GM12878 (cell line): ENCODE data around the gene REM1. TPM values are rescaled to one million over a fixed set of nuclear protein-coding genes. Genes with fewer than 3 reads are reported as not detected.

Experiments
- ATAC-seq: fragments of 200-7000 bp; cut with Tn5 transposase; 3 replicates; pipeline ENCODE4 v1.9.1; 2020; ENCODE audit warnings: mild to moderate bottlenecking, moderate library complexity
- BruUV-seq: library from RNA; stranded (reverse); fragments of 400-500 nt; replicated peaks from 2 replicates; lab custom pipeline; 2021; lab: Mats Ljungman, UMichigan
- CTCF ChIA-PET: fragments of 300-600 bp; sonication (Branson Sonifier 250); formaldehyde crosslinking; extraction: SDS; loops from one replicate; lab custom pipeline; 2021; ENCODE audit warnings: inconsistent platforms; lab: Yijun Ruan, JAX
- POLR2A ChIA-PET: fragments of 350-600 bp; formaldehyde crosslinking; extraction: SDS; loops from one replicate; lab custom pipeline; 2021; ENCODE audit warnings: inconsistent platforms; lab: Charles Lee
- RAD21 ChIA-PET: fragments of 300-600 bp; sonication (Branson Sonifier 250); formaldehyde crosslinking; loops from one replicate; lab custom pipeline; 2023; ENCODE audit warnings: antibody characterized with exemption; ENCODE audit not compliant: unreplicated experiment; lab: Charles Lee
- SMC1A ChIA-PET: fragments of 300-600 bp; sonication (Branson Sonifier 250); formaldehyde crosslinking; loops from one replicate; lab custom pipeline; 2023; ENCODE audit not compliant: unreplicated experiment, uncharacterized antibody; lab: Charles Lee
- DNase-seq: peaks from one replicate; pipeline ENCODE4 v3.0.0-alpha.2; 2011; ENCODE audit warnings: low read depth, low spot score
- FAIRE-seq: peaks from 3 replicates; lab custom pipeline; 2011; peaks lifted over from hg19 to GRCh38; lab: Jason Lieb, UNC
- H2AFZ ChIP-seq: 2 replicates; pipeline ENCODE4 v1.6.0; 2011; ENCODE audit warnings: low read depth, low read length, control low read depth; ENCODE audit not compliant: control insufficient read depth
- H3K27ac ChIP-seq: 2 replicates; pipeline ENCODE4 v1.5.1; 2011; ENCODE audit warnings: control low read depth; ENCODE audit not compliant: control insufficient read depth, insufficient read depth
- H3K27me3 ChIP-seq, 2 experiments: replicated peaks in 1 of 2; 2 replicates each; pipeline versions ENCODE4 v1.6.0 to v1.6.1; 2011; ENCODE audit warnings: low read length in 1 of 2; ENCODE audit not compliant: control insufficient read depth in 2 of 2, insufficient read depth in 2 of 2
- H3K36me3 ChIP-seq, 2 experiments: 2 replicates each; pipeline ENCODE4 v1.5.1; 2011; ENCODE audit warnings: low read length in 1 of 2; ENCODE audit not compliant: control insufficient read depth in 2 of 2, insufficient read depth in 2 of 2
- H3K4me1 ChIP-seq: 2 replicates; pipeline ENCODE4 v1.6.1; 2011; ENCODE audit warnings: mild to moderate bottlenecking, low read length, moderate library complexity, mixed read lengths; ENCODE audit not compliant: control insufficient read depth, insufficient read depth
- H3K4me2 ChIP-seq: 2 replicates; pipeline ENCODE4 v1.6.0; 2011; ENCODE audit warnings: control low read depth; ENCODE audit not compliant: control insufficient read depth, insufficient read depth
- H3K4me3 ChIP-seq: fragments of 200-600 bp; sonication (generic); 2 replicates; pipeline ENCODE4 v1.5.1; 2016
- H3K79me2 ChIP-seq: 2 replicates; pipeline ENCODE4 v1.6.0; 2011; ENCODE audit warnings: low read length; ENCODE audit not compliant: control insufficient read depth, insufficient read depth
- H3K9ac ChIP-seq: 2 replicates; pipeline ENCODE4 v1.8.0; 2011; ENCODE audit warnings: low read length, control low read depth, mixed read lengths; ENCODE audit not compliant: control insufficient read depth, insufficient read depth
- H3K9me3 ChIP-seq: replicated peaks from 3 replicates; pipeline ENCODE4 v1.5.1; 2011; ENCODE audit warnings: mild to moderate bottlenecking, low read length; ENCODE audit not compliant: control insufficient read depth, insufficient read depth
- H4K20me1 ChIP-seq: 2 replicates; pipeline ENCODE4 v1.6.0; 2011; ENCODE audit not compliant: control insufficient read depth, insufficient read depth
- ATF7 ChIP-seq: fragments of 450-650 bp; IDR thresholded peaks from 2 replicates; pipeline ENCODE4 v1.6.1; 2016; ENCODE audit warnings: low read depth, mild to moderate bottlenecking
- BACH1 ChIP-seq: fragments of 450-650 bp; IDR thresholded peaks from 2 replicates; pipeline ENCODE4 v1.6.1; 2017; ENCODE audit warnings: mild to moderate bottlenecking, borderline replicate concordance
- CBFB ChIP-seq: IDR thresholded peaks from 2 replicates; pipeline ENCODE4 v1.6.1; 2016; ENCODE audit warnings: antibody characterized with exemption, low read depth
- EGR1 ChIP-seq, 2 experiments: IDR thresholded peaks; 1 replicate in 1 of 2; 2 replicates in 1 of 2; pipeline ENCODE4 v1.6.1; 2011 to 2012; ENCODE audit warnings: low read depth in 2 of 2, low read length in 2 of 2, borderline replicate concordance in 1 of 2, mild to moderate bottlenecking in 1 of 2, moderate library complexity in 1 of 2
- ESRRA ChIP-seq: IDR thresholded peaks from 2 replicates; pipeline ENCODE4 v1.6.1; 2012; ENCODE audit warnings: mild to moderate bottlenecking, low read length, improper control_type of control experiment
- KDM1A ChIP-seq: fragments of 200-600 bp; sonication (generic); IDR thresholded peaks from 2 replicates; pipeline ENCODE4 v1.6.1; 2016; ENCODE audit warnings: borderline replicate concordance
- POLR2AphosphoS2 ChIP-seq: IDR thresholded peaks from 2 replicates; pipeline ENCODE4 v1.6.1; 2011; ENCODE audit warnings: low read depth, mild to moderate bottlenecking, low read length, improper control_type of control experiment, moderate library complexity
- RAD21 ChIP-seq: IDR thresholded peaks from 2 replicates; pipeline ENCODE4 v1.6.1; 2011; ENCODE audit warnings: mild to moderate bottlenecking, low read depth, low read length, moderate library complexity; ENCODE audit not compliant: insufficient read depth
- RELA ChIP-seq: fragments of 450-650 bp; IDR thresholded peaks from 2 replicates; pipeline ENCODE4 v1.8.0; 2014; ENCODE audit warnings: borderline replicate concordance; ENCODE audit not compliant: partially characterized antibody
- SIN3A ChIP-seq: IDR thresholded peaks from 2 replicates; pipeline ENCODE4 v1.6.1; 2012; ENCODE audit warnings: low read depth, low read length, improper control_type of control experiment
- SIX5 ChIP-seq: IDR thresholded peaks from 2 replicates; pipeline ENCODE4 v1.6.1; 2011; ENCODE audit warnings: mild to moderate bottlenecking, low read depth, low read length, moderate library complexity; ENCODE audit not compliant: severe bottlenecking
- SMC3 ChIP-seq: IDR thresholded peaks from 2 replicates; pipeline ENCODE4 v1.6.1; 2011; ENCODE audit warnings: low read length, improper control_type of control experiment, borderline replicate concordance
- STAT3 ChIP-seq: IDR thresholded peaks from 2 replicates; pipeline ENCODE4 v1.6.1; 2011; ENCODE audit warnings: low read depth, low read length, improper control_type of control experiment
- SUPT20H ChIP-seq: IDR thresholded peaks from 2 replicates; pipeline ENCODE4 v1.6.1; 2011; ENCODE audit warnings: low read depth, mild to moderate bottlenecking, low read length, moderate library complexity, borderline replicate concordance; ENCODE audit not compliant: control insufficient read depth
- TCF3 ChIP-seq: IDR thresholded peaks from 2 replicates; pipeline ENCODE4 v1.6.1; 2012; ENCODE audit warnings: low read depth, mild to moderate bottlenecking, low read length, borderline replicate concordance; ENCODE audit not compliant: insufficient read depth
- WRNIP1 ChIP-seq: IDR thresholded peaks from 2 replicates; pipeline ENCODE4 v1.6.1; 2011; ENCODE audit warnings: low read depth, low read length, improper control_type of control experiment, borderline replicate concordance
- WGBS: methylation state at CpG from one replicate; pipeline ENCODE4 v1.1.6; 2016; ENCODE audit warnings: low lambda C conversion rate; ENCODE audit not compliant: insufficient replicate concordance, insufficient coverage; ENCODE audit errors: missing lambda C conversion rate; 5-methylcytosine and 5-hydroxymethylcytosine counted together
- in situ Hi-C: fragments of 300-500 bp; cut with MboI; formaldehyde crosslinking; loops from 9 replicates; pipeline ENCODE4 v1.14.3; 2018; ENCODE audit warnings: mixed read lengths
- intact Hi-C: fragments of 100-400 bp; cut with micrococcal nuclease; formaldehyde crosslinking; loops from one replicate; pipeline ENCODE4 v1.14.2; 2022; ENCODE audit not compliant: unreplicated experiment
- polyA plus RNA-seq, 11 experiments: library from polyadenylated mRNA; depleted of rRNA in 4 of 11; unstranded in 6 of 11; stranded (reverse) in 5 of 11; fragments of >200 nt; fragmentation: Nextera tagmentation in 4 of 11; fragmentation: Illumina TruSeq in 1 of 11; extraction: Ambion mirVana in 4 of 11; extraction: Trizol in 1 of 11; gene quantifications; 1 replicate in 1 of 11; 2 replicates in 10 of 11; pipeline versions ENCODE4 v1.2.1 to v1.2.3, GENCODE V29; 2011 to 2016; ENCODE audit warnings: inconsistent platforms in 2 of 11, missing spikeins in 2 of 11, low read depth in 1 of 11
- total RNA-seq, 4 experiments: library from RNA; depleted of rRNA in 3 of 4; stranded (reverse); fragments of >200 nt in 3 of 4; fragmentation: Illumina TruSeq in 1 of 4; extraction: Trizol in 1 of 4; gene quantifications; 2 replicates each; pipeline versions ENCODE4 v1.2.1 to v1.2.3, GENCODE V29; 2013 to 2021
- TF ChIP-seq, protein P1 (sequence below): fragments of 450-650 bp; IDR thresholded peaks from 2 replicates; pipeline ENCODE4 v1.6.1; 2018; ENCODE audit warnings: mild to moderate bottlenecking, low read depth, moderate library complexity; ENCODE audit not compliant: partially characterized antibody
- TF ChIP-seq, protein P2 (sequence below): fragments of 450-650 bp; IDR thresholded peaks from 2 replicates; pipeline ENCODE4 v1.6.1; 2017; ENCODE audit warnings: mild to moderate bottlenecking

The REM1 gene
- total and polyA plus RNA-seq, 10 of the 15 experiments (the other 5 are each of a cell fraction or from before 2014, with no cell fraction given), result not detected

DNA sequence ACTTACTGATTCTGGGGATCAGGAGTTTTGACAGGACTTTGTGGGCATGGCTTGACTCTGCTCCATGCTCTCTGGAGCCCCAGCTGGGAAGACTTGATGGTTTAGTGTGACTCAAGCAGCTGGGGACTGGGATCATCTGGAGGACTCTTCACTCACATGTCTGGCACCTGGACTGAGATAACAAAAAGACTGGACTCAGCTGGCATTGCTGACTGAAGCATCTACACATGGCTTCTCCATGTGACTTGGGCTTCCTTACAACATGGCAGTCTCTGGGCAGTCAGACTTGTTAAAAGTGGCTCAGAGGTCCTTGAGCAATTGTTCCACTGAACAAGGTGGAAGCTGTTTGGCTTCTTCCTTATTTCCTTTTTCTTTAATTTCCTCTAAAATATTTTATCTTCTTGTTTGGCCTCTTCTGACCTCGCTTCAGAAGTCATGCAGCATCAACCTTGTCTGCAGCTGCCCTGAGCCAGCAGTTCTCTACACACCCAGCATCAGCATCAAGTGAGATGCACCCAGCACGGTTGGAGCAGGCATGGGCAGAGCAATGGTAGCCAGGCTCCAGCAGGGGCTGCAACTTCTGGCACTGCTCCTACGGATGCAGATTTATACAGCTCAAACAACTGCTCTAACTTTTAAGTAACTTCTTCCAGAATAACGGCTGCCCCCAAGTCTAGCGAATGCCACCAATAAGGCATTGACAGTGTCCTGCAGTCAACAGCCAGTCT lies 33.6 kb downstream of the REM1 start:
- no peak for FAIRE-seq

More for the DNA sequence above, 33.6 kb downstream of the REM1 start:
- RAD21 ChIA-PET, result no interaction called here
- Histone ChIP-seq H2AFZ (no peak overlapping the region), H4K20me1 (0 out of 2 replicates have a peak, but pooled peaks cover 2% of the 10 kb centered on the region), H3K9ac (no peak overlapping the region), H3K79me2 (no peaks in the 10 kb centered on the region), H3K4me3 (no peak overlapping the region), H3K9me3 (no peaks in the 10 kb centered on the region), H3K27ac (no peak overlapping the region), H3K27me3 (no peaks in the 10 kb centered on the region), H3K36me3 (no peaks in the 10 kb centered on the region), H3K4me2 (no peak overlapping the region), H3K4me1 (no peaks in the 10 kb centered on the region)
- in situ Hi-C loops (no loop called here), intact Hi-C loops (no loop called here)
- 44% methylated on average over 5 of the region's 5 CpGs for WGBS
- SMC1A ChIA-PET, result no interaction called here
- ATAC-seq (no peak), DNase-seq (no peak)
- POLR2A ChIA-PET, result no interaction called here
- TF ChIP-seq RAD21, result no peak
- TF ChIP-seq SUPT20H, result no peak
- no peak for TF ChIP-seq ESRRA
- no peak for TF ChIP-seq SIN3A
- no peak for TF ChIP-seq STAT3
- TF ChIP-seq SIX5, result no peak
- TF ChIP-seq EGR1 (IDR thresholded peaks at IDR 0.05; ENCODE audit: borderline replicate concordance in 1 of 2, low read depth in 2 of 2, low read length in 2 of 2), result no peak
- TF ChIP-seq SMC3, result no peak
- no peak for TF ChIP-seq BACH1
- no peak for TF ChIP-seq TCF3
- TF ChIP-seq POLR2AphosphoS2, result no peak
- no peak for TF ChIP-seq ATF7
- no peak for TF ChIP-seq RELA
- no peak for TF ChIP-seq KDM1A
- TF ChIP-seq, protein P1, sequence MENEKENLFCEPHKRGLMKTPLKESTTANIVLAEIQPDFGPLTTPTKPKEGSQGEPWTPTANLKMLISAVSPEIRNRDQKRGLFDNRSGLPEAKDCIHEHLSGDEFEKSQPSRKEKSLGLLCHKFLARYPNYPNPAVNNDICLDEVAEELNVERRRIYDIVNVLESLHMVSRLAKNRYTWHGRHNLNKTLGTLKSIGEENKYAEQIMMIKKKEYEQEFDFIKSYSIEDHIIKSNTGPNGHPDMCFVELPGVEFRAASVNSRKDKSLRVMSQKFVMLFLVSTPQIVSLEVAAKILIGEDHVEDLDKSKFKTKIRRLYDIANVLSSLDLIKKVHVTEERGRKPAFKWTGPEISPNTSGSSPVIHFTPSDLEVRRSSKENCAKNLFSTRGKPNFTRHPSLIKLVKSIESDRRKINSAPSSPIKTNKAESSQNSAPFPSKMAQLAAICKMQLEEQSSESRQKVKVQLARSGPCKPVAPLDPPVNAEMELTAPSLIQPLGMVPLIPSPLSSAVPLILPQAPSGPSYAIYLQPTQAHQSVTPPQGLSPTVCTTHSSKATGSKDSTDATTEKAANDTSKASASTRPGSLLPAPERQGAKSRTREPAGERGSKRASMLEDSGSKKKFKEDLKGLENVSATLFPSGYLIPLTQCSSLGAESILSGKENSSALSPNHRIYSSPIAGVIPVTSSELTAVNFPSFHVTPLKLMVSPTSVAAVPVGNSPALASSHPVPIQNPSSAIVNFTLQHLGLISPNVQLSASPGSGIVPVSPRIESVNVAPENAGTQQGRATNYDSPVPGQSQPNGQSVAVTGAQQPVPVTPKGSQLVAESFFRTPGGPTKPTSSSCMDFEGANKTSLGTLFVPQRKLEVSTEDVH, result no peak
- TF ChIP-seq, protein P2, sequence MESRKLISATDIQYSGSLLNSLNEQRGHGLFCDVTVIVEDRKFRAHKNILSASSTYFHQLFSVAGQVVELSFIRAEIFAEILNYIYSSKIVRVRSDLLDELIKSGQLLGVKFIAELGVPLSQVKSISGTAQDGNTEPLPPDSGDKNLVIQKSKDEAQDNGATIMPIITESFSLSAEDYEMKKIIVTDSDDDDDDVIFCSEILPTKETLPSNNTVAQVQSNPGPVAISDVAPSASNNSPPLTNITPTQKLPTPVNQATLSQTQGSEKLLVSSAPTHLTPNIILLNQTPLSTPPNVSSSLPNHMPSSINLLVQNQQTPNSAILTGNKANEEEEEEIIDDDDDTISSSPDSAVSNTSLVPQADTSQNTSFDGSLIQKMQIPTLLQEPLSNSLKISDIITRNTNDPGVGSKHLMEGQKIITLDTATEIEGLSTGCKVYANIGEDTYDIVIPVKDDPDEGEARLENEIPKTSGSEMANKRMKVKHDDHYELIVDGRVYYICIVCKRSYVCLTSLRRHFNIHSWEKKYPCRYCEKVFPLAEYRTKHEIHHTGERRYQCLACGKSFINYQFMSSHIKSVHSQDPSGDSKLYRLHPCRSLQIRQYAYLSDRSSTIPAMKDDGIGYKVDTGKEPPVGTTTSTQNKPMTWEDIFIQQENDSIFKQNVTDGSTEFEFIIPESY, result no peak
- no peak for TF ChIP-seq WRNIP1
- TF ChIP-seq CBFB, result no peak
- BruUV-seq, result no TSS peak
- CTCF ChIA-PET, result interaction anchor here (0.7 to 1.6 kb wide), 2 partner anchors 50 to 51 kb away, joined by 3 to 4 read pairs; no protein-coding TSS in a partner anchor
